ENCODE measurements around the gene CYGB. TPM values are rescaled to one million over a fixed set of nuclear protein-coding genes. Genes with fewer than 3 reads are reported as not detected.
A peak's percentile ranks its signal among the peaks of the same experiment; 100 is the strongest.

The CYGB gene
- total and polyA plus RNA-seq, 9 of the 15 experiments (the other 6 are each of a cell fraction or from before 2014, with no cell fraction given) = 0.08 to 0.95 (median 0.18) TPM; not detected in 5

DNA sequence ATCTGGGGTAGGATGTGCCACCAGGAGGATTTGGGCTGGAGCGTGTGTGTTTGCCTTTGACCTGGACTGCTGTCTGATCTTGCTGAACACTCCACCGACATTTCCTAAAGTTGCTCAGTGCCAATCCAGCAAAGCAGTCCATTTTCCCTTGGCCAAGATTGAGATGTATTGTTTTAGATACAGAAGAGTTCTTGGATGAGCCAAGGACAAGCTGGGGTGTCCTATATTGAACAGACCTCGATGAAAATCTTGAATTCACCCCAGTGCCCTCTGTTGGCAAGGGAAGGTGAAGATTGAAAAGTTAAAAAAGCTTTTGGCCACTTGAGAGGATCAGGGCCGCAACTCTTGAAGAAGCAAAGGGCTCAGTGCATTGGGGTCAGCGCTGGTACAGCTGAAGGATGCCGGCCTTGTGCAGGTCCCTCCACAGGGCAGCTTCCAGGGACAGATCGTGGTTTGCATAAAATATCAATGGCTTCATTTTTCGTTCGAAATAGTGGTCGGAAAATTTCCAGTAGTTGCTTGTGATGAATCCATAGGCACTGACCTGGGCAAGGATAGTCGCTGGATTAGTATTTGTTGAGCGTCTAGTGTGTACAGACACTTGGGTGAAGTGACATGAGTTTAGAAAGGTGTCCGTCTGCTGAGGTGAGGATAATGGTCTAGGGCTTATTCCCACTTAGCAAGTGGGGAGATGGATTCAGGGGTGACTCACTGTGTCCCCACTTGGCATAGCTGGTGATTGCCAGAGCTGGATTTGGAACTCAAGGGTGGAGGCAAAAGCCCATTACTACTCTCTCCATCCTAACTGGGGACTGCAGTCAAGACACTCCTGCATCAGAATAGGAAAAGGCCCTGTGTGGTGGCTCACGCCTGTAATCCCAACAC, 28.5 kb upstream of the CYGB start (continued):
- 0 out of 2 replicates have a peak, but pooled peaks have one; percentile 44 for TF ChIP-seq MYNN (IDR thresholded peaks at IDR 0.05)
- TF ChIP-seq MYNN (CRISPR knock-in tag; IDR thresholded peaks at IDR 0.05) = no peak
- TF ChIP-seq ZNF589 (CRISPR knock-in tag; IDR thresholded peaks at IDR 0.05; ENCODE audit: low read depth) = no peak
- TF ChIP-seq RBFOX2 (IDR thresholded peaks at IDR 0.05; ENCODE audit: low read depth, low read length) = 0 out of 2 replicates have a peak, but pooled peaks have one; percentile 11
- 0 out of 2 replicates have a peak, but pooled peaks have one; percentile 14 for TF ChIP-seq LCOR (CRISPR knock-in tag; IDR thresholded peaks at IDR 0.05)
- TF ChIP-seq MTA1 (IDR thresholded peaks at IDR 0.05; ENCODE audit: borderline replicate concordance) = no peak
- TF ChIP-seq FOSL1 (tag; conservative IDR thresholded peaks at IDR 0.05) = 0 out of 2 replicates have a peak, but pooled peaks have one; percentile 1
- TF ChIP-seq MXI1 (IDR thresholded peaks at IDR 0.05; ENCODE audit: low read depth, low read length) = no peak
- TF ChIP-seq CHCHD3 (CRISPR knock-in tag; IDR thresholded peaks at IDR 0.05) = no peak
- TF ChIP-seq PHB (CRISPR knock-in tag; IDR thresholded peaks at IDR 0.05) = no peak
- no peak for TF ChIP-seq MTF1 (CRISPR knock-in tag; IDR thresholded peaks at IDR 0.05; ENCODE audit: borderline replicate concordance)
- no peak for TF ChIP-seq ZNF217 (CRISPR knock-in tag; IDR thresholded peaks at IDR 0.05)
- TF ChIP-seq EGR1 (conservative IDR thresholded peaks at IDR 0.05) = no peak
- TF ChIP-seq POLR2A (conservative IDR thresholded peaks at IDR 0.05) = peak; percentile 59
- TF ChIP-seq ZNF551 (CRISPR knock-in tag; IDR thresholded peaks at IDR 0.05) = no peak
- TF ChIP-seq, protein P1, sequence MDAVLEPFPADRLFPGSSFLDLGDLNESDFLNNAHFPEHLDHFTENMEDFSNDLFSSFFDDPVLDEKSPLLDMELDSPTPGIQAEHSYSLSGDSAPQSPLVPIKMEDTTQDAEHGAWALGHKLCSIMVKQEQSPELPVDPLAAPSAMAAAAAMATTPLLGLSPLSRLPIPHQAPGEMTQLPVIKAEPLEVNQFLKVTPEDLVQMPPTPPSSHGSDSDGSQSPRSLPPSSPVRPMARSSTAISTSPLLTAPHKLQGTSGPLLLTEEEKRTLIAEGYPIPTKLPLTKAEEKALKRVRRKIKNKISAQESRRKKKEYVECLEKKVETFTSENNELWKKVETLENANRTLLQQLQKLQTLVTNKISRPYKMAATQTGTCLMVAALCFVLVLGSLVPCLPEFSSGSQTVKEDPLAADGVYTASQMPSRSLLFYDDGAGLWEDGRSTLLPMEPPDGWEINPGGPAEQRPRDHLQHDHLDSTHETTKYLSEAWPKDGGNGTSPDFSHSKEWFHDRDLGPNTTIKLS (IDR thresholded peaks at IDR 0.05; ENCODE audit: borderline replicate concordance, low read depth) = no peak
- TF ChIP-seq ZFP36 (IDR thresholded peaks at IDR 0.05; ENCODE audit: low read depth, low read length, partially characterized antibody) = no peak
- no peak for TF ChIP-seq ZNF583 (CRISPR knock-in tag; IDR thresholded peaks at IDR 0.05)
- peak; percentile 90 for TF ChIP-seq POLR2AphosphoS2 (IDR thresholded peaks at IDR 0.05; ENCODE audit: low read length)

Measured in K562 (cell line).